ENCODE data around the gene GRIK5.

DNA sequence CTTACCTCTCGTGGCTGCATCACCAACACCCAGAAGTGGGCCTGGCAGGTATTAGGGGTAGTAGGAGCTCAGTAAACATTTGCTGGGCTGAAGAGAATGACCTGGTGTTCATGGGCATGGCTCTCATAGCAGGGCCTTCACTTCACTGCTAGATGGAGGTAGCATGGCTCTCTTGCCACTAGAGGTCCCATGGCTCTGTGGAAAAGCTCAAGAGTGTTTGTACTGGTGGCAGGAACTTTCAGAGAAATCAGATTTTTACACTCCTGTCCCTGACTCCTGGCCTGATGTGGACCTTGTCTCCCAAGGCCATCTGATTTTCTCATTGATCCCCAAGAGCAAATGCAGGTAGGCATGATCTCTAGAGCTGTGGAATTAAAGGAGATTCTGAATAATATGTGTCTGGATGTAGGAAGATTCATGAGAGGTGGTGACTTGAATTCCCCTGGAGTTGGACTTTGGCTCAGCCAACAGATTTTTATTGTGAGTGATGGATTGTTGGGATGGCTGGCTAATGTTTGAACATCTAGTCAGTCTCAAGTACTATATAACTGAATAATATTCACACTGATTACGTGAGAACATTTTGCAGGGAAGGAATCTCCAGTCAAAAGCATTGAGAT, 11.7 kb upstream of the GRIK5 start:
- TF ChIP-seq CTCF (IDR thresholded peaks at IDR 0.05) (peak in 4 of 6 experiments; percentile 27 to 60 (median 50)), POLR2A (IDR thresholded peaks at IDR 0.05) (no peak)
